NCI-H226 (cell line): ENCODE data around the gene RAB30.
"Not testable (repeated sequence)": the region's sequence is repeated elsewhere in the genome, so short reads cannot be mapped to it uniquely, and the experiment has no call there.

ENCODE experiments used
- DNase-seq: peaks from one replicate; pipeline ENCODE4 v3.0.0-alpha.2; 2015

The RAB30 gene

DNA sequence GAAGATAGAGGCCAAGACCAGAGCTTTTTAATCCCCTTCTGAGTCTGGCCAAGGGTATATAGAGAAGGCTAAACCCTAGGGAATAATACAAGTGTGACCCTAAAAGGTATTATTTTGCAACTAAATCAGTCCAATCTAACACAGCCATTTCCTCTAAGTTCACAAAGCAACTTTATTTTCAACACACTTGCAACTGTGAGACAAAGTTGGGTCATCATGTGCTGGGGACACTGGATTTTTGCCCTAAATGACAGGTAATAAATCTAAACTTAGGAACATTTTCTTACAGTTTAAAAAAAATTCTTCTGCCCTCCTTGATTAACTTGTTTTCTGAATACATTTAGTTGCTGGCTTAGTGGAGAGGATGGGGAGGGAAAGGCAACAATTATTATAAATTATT lies 91.9 kb downstream of the RAB30 start:
- no peak for DNase-seq

DNA sequence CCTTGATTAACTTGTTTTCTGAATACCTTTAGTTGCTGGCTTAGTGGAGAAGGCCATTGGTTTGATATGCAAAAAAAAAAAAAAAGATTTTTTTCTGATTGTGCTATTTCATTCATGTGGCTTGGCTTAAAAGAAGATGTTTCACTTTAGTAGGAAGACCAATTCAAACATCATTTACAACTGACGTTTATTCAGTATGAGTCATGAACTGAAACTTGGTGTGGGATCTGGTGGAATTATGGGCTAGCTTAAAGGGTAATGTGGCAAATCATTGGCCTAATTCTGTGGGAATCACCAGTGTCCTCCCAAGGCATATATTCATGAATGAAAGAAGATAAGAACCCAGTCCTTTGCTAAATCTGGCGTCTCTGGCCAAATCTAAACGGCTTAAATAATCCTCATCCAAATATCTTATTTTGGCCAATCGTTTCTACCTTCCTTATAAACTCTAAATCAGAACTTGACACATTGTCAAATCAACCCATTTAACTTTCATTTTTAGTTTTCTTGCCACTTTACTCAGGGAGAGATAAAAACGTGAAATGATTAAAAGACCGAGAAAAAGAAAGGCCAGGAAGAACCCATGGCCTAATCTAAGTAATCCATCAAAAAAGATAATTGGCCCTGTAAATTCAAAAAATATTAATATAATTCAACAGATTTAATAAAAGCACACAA lies 93.1 kb downstream of the RAB30 start:
- DNase-seq, result peak; percentile 76

DNA sequence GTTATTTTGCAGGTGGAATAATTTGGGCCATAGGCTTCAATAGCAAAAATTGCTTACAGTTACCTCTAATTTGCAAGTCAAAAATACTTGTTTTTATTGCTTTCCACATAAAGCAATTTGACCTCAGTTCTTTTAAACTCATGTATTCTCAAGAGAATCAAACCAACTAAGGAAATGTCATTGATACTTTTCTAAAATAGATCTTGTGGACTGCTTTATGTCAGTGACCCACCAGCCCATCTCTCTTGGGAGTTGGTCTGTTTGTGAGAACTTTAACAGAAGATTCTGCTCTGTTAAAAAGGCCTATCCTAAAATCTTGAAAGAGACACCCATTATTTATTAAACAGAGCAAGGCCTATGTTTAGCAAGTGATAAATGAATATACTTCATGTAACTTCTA lies 94.9 kb downstream of the RAB30 start:
- DNase-seq, result no peak

DNA sequence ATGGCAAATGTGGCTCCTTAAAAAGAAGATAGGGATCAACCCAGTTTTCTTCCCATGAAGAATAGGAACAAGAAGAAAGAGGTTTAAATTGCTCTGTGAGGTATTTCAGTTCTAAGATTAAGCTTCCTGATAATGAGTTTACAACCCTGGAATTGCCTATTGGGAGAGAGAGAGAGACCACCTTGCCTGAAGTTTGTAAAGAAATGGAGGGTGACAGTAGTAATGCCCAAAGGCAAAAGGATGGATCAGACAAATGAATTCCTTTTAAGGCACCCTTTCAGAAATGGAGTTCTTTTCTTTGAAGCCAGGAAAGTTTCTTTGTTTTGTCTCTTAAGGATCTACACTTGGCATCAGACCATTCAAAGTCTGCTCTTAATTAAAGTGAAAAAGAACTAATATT lies 95.8 kb downstream of the RAB30 start:
- no peak for DNase-seq

DNA sequence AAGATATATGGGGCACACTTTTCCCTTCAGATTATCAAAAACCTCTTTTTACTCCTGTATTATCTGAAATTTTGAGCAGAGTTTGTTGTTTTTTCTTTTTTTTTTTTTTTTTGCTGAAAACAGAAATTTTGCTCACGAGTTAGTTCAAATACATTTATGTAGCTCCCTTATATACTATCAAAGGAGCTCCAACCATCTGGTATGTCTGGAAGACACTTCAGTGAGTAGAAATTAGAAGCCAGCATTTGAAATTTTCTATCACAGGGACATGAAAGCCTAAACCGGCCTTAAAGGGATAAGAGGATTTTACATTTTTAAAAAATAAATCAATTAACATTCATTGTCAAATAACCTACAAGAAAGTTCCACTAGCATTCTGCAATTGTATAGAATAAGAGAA lies 96.8 kb downstream of the RAB30 start:
- no peak for DNase-seq

DNA sequence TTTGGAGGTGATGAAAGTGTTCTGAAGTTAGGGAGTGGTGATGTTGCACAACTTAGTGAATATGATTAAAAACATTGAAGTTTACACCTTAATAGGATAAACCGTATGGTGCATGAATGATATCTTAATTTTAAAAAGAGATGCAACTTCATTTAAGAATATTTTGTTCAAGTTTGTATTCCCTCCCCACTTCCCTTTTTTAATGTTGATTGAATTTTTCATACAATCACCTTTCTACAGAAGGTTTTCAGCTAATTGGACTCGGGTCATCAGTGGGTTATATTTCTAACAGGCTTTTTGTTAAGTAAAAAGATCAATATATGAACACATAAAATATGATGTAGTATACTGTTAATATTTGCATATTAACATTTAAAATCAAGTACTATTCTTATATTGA lies 97.6 kb downstream of the RAB30 start:
- DNase-seq, result no peak

DNA sequence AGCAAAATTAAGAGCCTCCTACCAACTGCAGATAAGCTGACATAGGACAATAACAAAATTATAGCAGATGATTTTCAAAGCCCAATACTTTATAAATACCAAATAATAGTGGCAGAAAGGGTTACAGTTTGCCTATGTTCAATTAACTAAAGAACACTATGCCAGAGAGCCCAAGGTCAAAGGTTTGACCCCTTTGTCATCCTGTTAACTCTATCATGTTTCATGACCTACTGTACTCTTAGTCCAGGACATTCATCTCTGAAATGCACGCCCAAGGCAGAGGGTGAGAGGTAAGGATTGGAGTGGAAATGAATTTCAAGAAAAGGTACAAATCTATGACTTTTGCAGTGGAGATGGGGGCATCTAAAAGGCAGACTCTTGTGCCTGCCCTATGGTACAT lies 99.6 kb downstream of the RAB30 start:
- DNase-seq, result no peak

DNA sequence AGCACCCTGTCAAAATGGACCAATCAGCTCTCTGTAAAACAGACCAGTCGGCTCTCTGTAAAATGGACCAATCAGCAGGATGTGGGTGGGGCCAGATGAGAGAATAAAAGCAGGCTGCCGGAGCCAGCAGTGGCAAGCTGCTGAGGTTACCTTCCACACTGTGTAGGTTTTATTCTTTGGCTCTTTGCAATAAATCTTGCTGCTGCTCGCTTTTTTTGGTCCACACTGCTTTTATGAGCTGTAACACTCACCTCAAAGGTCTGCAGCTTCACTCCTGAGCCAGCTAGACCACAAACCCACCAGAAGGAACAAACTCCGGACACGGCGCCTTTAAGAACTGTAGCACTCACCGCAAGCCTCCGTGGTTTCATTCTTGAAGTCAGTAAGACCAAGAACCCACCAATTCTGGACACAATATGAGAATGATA lies 100.2 kb downstream of the RAB30 start:
- not testable (repeated sequence) for DNase-seq

DNA sequence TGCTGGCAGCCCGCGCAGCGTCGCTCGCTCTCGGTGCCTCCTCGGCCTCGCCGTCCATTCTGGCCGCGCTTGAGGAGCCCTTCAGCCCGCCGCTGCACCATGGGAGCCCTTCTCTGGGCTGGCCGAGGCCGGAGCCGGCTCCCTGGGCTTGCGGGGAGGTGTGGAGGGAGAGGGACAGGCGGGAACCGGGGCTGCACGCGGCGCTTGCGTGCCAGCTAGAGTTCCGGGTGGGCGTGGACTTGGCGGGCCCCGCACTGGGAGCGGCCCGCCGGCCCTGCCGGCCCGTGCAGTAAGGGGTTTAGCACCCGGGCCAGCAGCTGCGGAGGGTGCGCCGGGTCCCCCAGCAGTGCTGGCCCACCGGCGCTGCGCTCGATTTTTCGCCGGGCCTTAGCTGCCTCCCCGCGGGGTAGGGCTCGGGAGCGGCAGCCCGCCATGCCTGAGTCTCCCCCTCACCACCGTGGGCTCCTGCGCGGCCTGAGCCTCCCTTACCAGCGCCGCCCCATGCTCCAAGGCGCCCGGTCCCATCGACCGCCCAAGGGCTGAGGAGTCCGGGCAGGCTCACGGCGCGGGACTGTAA lies 101.1 kb downstream of the RAB30 start:
- not testable (repeated sequence) for DNase-seq

DNA sequence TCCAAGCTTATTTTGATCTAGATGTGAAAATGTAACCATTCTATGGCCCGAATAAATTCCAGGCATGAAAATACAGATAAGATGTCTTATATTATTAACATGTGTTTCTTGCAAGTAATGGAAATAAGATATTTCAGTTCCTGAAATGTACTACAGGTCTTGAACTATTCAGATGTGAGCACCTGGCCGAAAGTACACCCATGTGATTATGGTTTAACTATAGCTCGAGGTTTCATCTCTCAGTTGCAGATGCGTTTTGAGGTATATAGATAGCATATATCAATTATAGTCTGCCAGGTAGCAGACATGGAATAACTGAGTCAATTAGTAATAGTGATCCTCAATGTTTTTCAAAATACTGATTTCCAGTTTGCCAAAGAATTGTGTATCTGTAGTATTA lies 101.9 kb downstream of the RAB30 start:
- DNase-seq, result no peak

DNA sequence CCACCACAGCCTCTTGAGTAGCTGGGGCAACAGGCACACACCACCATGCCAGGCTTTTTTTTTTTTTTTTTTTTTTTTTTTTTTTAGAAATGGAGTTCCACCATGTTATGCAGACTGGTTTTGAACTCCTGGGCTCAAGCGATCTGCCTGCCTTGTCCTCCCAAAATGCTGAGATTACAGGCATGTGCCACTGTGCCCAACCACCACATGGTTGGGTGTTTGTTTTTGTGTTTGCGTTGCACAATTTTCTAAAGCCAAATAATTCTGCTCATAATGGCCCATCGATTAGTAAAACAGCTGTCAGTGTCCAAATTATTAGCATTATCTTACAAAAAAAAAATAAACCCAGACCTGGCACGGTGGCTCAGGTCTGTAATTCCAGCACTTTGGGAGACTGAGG lies 104.3 kb downstream of the RAB30 start:
- no peak for DNase-seq

DNA sequence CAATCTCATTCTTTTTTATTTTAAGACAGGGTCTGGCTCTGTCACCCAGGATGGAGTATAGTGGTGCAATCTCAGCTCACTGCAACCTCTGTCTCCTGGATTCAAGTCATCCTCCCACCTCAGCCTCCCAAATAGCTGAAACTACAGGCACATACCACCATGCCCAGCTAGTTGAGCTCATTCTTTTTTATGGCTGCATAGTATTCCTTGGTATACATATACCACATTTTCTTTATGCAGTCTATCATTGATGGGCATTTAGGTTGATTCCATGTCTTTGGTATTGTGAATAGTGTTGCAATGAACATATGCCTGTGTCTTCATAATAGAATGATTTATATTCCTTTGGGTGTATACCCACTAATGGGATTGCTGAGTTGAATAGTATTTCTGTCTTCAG lies 109.7 kb downstream of the RAB30 start:
- DNase-seq, result not testable (repeated sequence)

DNA sequence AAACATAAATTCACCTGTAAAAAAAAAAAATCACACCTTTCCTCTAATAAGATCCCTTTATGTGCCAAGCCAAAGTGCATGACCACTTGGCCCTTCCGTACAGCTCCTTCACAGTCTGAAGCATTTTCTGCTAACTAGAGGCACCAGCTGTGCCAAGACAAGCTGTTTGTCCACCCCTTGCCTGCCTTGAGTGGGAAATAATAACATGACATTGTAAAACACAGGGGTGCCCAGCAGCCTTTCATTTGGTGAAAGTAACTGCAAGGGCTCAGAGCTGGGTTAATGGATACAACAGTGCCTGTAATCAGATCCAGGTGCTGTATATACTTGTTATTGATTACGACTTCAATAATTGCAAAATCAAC lies 110.9 kb downstream of the RAB30 start:
- DNase-seq, result no peak

DNA sequence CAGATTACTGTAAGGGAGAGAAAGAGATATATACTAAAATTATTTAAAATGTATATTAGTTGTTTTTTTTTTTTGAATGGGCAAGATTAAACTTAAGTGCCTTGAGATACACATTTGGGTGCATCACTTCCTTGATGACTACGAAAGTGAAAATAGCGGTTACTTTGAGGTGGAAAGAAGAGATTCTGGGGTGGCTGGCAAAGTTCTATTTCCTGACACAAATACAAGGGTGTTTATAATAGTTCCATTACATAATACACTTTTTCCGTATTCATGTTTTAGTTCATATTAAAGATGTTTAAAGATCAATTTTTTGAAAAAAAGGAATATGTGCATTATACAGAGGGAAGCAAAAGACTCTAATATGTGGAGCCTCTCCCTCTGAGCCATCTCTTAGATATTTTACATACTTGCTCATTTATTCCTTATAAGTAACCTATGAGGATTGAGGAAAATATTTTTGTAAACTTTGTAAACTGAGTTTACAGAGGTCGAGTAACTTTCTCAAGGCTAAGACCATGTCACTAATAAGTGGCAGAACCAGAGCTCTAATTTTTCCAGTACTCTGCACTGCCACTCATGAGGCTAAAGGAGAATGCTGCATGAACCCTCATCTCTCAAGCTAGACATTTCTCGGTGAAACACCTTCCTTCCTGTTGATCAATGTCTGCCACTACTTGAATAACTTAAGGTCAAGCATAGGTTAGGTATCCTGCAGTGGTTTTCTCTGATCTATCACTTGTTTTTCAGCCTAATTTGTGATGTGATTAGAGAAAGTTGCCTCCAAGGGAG lies 111.5 kb downstream of the RAB30 start:
- DNase-seq, result no peak

DNA sequence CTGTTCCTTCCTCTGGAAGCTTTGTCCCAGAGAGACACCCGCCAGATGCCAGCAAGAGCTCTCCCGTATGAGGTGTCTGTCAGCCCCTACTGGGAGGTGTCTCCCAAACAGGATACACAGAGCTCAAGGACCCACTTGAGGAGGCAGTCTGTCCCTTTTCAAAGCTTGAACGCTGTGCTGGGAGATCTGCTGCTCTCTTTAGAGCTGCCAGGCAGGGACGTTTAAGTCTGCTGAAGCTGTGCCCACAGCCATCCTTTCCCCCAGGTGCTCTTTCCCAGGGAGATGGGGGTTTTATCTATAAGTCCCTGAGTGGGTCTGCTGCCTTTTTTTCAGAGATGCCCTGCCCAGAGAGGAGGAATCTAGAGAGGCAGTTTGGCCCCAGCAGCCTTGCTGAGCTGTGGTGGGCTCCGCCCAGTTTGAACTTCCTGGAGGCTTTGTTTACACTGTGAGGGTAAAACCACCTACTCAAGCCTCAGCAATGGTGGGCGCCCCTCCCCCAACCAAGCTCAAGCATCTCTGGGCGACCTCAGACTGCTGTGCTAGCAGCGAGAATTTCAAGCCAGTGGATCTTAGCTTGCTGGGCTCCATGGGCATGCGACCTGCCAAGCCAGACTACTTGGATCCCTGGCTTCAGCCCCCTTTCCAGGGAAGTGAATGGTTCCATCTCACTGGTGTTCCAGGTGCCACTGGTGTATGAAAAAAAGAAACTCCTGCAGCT lies 115.8 kb downstream of the RAB30 start:
- not testable (repeated sequence) for DNase-seq

DNA sequence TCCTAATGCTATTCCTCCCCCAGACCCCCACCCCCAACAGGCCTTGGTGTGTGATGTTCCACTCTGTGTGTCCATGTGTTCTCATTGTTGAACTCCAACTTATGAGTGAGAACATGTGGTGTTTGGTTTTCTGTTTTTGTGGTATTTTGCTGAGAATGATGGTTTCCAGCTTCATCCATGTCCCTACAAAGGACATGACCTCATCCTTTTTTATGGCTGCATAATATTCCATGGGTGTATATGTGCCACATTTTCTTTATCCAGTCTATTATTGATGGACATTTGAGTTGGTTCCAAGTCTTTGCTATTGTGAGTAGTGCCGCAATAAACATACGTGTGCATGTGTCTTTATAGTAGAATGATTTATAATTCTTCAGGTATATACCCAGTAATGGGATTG lies 121.2 kb downstream of the RAB30 start:
- not testable (repeated sequence) for DNase-seq

DNA sequence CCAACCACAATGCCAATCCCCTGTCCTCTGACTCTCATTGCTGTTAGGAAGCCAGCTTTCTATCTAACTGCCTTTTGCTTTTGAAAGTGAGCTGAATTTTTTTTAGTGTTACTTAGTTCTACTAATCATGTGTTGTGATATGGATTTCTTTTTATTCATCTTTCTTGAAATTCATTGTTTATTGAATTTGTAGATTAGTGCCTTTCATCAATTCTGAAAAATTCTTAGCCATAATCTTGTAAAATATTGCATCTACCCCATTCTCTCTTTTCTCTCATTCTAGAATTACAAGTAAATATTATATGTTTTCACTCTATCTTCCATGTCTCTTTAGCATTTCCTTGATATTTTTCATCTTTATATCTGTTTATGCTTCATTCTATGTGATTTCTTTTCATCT lies 122.3 kb downstream of the RAB30 start:
- no peak for DNase-seq

DNA sequence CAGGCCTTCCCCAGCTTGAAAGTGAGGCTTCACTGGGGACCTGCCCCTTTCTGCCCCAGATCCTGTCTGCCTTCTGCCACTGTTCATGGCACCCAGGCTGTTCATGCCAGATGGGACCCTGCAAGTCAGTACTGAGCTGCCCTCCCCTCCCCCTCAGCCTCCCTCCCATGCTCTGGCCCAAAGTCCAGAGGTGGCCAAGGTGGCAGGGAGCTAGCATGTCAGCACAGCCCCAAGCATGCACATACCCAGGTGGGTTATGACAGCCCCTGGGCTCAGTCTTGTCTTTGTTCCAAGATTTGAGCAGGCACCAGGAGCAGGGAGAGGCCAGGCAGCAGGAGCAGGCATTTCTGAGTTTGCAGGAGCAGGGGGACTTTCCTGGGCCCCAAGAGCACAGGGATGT lies 126.0 kb downstream of the RAB30 start:
- DNase-seq, result no peak

DNA sequence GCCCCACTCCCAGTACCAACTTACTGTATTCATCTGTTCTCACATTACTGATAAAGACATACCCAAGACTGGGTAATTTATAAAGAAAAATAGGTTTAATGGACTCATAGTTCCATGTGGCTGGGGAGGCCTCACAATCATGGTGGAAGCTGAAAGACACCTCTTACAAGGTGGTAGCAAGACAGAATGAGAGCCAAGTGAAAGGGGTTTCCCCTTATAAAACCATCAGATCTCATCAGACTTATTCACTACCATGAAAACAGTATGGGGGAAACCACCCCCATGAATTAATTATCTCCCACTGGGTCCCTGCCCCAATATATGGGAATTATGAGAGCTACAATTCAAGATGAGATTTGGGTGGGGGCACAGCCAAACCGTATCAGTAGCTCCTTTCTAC lies 126.7 kb downstream of the RAB30 start:
- not testable (repeated sequence) for DNase-seq

DNA sequence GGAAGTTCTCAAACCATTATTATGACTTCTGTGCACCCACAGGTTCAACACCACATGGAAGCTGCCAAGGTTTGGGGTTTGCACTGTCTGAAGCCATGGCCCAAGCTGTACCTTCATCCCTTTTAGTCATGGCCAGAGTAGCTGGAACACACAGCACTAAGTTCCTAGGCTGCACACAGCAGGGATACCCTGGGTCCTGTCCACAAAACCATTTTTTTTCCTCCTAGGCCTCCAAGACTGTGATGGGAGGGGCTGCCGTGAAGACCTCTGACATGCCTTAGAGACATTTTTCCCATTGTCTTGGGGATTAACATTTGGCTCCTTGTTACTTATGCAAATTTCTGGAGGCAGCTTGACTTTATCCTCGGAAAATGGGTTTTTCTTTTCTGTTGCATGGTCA lies 127.5 kb downstream of the RAB30 start:
- DNase-seq, result no peak

DNA sequence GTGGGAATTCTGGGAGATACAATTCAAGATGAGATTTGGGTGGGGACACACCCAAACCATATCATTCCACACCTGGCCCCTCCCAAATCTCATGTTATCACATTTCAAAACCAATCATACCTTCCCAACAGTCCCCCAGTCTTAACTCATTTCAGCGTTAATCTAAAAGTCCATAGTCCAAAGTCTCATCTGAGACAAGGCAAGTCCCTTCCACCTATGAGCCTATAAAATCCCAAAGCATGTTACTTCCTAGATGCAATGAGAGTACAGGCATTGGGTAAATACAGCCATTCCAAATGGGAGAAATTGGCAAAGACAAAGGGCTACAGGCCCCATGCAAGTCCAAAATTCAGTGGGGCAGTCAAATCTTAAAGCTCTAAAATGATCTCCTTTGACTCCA lies 128.3 kb downstream of the RAB30 start:
- DNase-seq, result not testable (repeated sequence)

DNA sequence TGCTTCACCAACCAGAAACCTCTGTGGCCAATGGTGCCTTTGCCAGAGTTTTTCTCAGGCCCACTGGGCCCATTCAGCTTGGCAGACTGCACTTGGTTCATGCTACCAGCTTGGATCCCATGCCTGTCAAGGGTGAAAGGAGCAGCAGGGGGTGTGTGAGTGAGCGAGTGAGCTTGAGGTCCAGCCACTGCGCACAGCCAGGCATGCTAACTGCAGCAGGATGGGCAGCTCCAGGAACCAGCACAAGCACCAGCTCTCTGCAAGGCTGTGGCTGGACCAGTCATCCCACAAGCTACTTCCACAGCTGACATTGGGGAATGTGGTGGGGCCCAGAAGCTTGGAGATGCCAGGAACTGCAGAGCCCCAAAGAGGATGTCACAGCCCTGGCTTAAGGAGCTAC lies 129.3 kb downstream of the RAB30 start:
- no peak for DNase-seq

DNA sequence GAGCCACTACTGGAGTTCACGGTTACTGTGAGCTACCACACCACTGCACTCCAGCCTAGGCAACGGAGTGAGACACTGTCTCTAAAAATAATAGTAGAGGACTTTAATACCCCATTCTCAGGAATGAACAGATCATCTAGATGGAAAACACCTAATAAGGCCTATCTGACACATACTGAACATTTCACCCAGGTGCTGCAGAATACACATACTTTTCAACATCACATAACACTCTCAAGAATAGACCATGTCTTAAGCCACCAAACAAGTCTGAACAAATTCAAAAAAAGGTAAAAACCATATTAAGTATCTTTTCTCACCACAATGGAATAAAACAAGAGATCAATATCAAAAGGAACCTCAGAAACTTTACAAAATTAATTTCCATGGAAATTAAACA lies 132.2 kb downstream of the RAB30 start:
- no peak for DNase-seq

DNA sequence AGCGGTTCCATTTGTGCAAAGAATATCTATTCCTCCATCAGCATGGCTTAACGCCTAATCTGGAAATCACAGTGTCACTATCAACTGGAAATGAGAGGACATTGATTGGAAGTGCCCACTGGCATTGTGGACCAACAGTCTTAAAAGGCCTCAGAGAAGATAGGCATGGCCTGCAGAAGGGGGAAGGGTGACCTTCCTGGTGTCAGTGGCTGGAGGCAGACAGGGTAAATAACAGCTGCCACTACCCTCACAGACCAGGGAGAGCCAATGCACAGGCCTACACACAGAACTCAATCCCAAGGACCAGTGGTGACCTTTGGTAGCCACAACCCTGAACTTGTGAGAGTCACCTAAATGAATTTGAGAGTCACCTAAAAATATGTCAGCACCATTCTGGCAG lies 134.1 kb downstream of the RAB30 start:
- no peak for DNase-seq
